Neural cell (in vitro differentiated cells): ENCODE results near the gene CLEC4M.

Experiments
- EP300 ChIP-seq: fragments of 450-650 bp; conservative IDR thresholded peaks from 2 replicates; pipeline ENCODE4 v1.6.1; 2014; ENCODE audit warnings: antibody characterized with exemption, mild to moderate bottlenecking, moderate library complexity; ENCODE audit not compliant: poor library complexity, severe bottlenecking
- EZH2 ChIP-seq: fragments of 200-600, 300-800 bp; shearing (Covaris generic), sonication (generic); IDR thresholded peaks from 2 replicates; pipeline ENCODE4 v1.6.1; 2014; ENCODE audit warnings: antibody characterized with exemption, low read length, borderline replicate concordance, mild to moderate bottlenecking; ENCODE audit not compliant: insufficient read depth, poor library complexity, severe bottlenecking
- POLR2AphosphoS5 ChIP-seq: IDR thresholded peaks from 2 replicates; pipeline ENCODE4 v1.6.1; 2012
- RAD21 ChIP-seq: fragments of 450-650 bp; conservative IDR thresholded peaks from 2 replicates; pipeline ENCODE4 v1.6.1; 2014; ENCODE audit warnings: antibody characterized with exemption, mild to moderate bottlenecking, moderate library complexity
- SMC3 ChIP-seq: fragments of 450-650 bp; conservative IDR thresholded peaks from 2 replicates; pipeline ENCODE4 v1.6.1; 2014; ENCODE audit warnings: antibody characterized with exemption, mild to moderate bottlenecking, moderate library complexity; ENCODE audit not compliant: poor library complexity
- TAF1 ChIP-seq: IDR thresholded peaks from 2 replicates; pipeline ENCODE4 v1.6.1; 2012; ENCODE audit warnings: low read depth
- TF ChIP-seq, protein P1 (sequence below): fragments of 450-650 bp; IDR thresholded peaks from 2 replicates; pipeline ENCODE4 v1.5.1; 2014; ENCODE audit warnings: antibody characterized with exemption, mild to moderate bottlenecking, moderate library complexity; ENCODE audit not compliant: poor library complexity, severe bottlenecking
- TF ChIP-seq, protein P2 (sequence below): IDR thresholded peaks from 2 replicates; pipeline ENCODE4 v1.6.1; 2012; ENCODE audit warnings: borderline replicate concordance

DNA sequence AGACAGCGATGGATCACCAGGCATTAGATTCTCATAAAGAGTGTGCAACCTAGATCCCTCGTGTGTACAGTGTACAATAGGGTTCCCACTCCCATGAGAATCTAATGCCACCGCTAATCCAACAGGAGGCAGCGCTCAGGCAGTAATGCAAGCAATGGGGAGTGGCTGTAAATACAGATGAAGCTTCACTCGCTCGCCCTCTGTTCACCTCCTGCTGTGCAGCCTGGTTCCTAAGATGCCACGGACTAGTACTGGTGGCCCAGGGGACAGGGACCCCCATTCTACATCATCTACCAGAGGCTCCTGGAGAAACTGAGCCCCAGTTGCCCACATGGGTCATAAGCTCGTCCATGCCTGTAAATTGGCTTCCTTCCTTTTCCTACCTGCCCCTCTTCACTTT is 8.0 kb downstream of the CLEC4M start:
- TF ChIP-seq, protein P1, sequence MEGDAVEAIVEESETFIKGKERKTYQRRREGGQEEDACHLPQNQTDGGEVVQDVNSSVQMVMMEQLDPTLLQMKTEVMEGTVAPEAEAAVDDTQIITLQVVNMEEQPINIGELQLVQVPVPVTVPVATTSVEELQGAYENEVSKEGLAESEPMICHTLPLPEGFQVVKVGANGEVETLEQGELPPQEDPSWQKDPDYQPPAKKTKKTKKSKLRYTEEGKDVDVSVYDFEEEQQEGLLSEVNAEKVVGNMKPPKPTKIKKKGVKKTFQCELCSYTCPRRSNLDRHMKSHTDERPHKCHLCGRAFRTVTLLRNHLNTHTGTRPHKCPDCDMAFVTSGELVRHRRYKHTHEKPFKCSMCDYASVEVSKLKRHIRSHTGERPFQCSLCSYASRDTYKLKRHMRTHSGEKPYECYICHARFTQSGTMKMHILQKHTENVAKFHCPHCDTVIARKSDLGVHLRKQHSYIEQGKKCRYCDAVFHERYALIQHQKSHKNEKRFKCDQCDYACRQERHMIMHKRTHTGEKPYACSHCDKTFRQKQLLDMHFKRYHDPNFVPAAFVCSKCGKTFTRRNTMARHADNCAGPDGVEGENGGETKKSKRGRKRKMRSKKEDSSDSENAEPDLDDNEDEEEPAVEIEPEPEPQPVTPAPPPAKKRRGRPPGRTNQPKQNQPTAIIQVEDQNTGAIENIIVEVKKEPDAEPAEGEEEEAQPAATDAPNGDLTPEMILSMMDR = no peak
- no peak for TF ChIP-seq POLR2AphosphoS5
- TF ChIP-seq SMC3 = no peak
- TF ChIP-seq, protein P2, sequence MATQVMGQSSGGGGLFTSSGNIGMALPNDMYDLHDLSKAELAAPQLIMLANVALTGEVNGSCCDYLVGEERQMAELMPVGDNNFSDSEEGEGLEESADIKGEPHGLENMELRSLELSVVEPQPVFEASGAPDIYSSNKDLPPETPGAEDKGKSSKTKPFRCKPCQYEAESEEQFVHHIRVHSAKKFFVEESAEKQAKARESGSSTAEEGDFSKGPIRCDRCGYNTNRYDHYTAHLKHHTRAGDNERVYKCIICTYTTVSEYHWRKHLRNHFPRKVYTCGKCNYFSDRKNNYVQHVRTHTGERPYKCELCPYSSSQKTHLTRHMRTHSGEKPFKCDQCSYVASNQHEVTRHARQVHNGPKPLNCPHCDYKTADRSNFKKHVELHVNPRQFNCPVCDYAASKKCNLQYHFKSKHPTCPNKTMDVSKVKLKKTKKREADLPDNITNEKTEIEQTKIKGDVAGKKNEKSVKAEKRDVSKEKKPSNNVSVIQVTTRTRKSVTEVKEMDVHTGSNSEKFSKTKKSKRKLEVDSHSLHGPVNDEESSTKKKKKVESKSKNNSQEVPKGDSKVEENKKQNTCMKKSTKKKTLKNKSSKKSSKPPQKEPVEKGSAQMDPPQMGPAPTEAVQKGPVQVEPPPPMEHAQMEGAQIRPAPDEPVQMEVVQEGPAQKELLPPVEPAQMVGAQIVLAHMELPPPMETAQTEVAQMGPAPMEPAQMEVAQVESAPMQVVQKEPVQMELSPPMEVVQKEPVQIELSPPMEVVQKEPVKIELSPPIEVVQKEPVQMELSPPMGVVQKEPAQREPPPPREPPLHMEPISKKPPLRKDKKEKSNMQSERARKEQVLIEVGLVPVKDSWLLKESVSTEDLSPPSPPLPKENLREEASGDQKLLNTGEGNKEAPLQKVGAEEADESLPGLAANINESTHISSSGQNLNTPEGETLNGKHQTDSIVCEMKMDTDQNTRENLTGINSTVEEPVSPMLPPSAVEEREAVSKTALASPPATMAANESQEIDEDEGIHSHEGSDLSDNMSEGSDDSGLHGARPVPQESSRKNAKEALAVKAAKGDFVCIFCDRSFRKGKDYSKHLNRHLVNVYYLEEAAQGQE = no peak
- TF ChIP-seq EP300 = no peak
- no peak for TF ChIP-seq EZH2
- no peak for TF ChIP-seq TAF1
- TF ChIP-seq RAD21 = no peak
